ENCODE results near the gene COPS2. TPM values are rescaled to one million over a fixed set of nuclear protein-coding genes. Genes with fewer than 3 reads are reported as not detected.

The COPS2 gene
- total RNA-seq, 6 experiments from 2014 or later: 23.1 to 38.9 (median 29.5) TPM

- H3K27ac ChIP-seq: no peak overlapping the region
- H3K9me3 ChIP-seq: no peaks in the 10 kb centered on the region
- no peaks in the 10 kb centered on the region for H3K4me1 ChIP-seq
- WGBS (ENCODE audit: insufficient coverage, low coverage, low lambda C conversion rate, missing lambda C conversion rate): 74% methylated on average over 3 of the region's 3 CpGs
- ATAC-seq: no peak
- H3K36me3 ChIP-seq: peaks cover 0 to 76% (median 15%) of the 10 kb centered on the region in 4 donors
- intact Hi-C loops (cut with DNase I): no loop called here
- H3K4me3 ChIP-seq: no peak overlapping the region
- DNase-seq: no peak
- H3K27me3 ChIP-seq: no peaks in the 10 kb centered on the region
- no peak for TF ChIP-seq CTCF (IDR thresholded peaks at IDR 0.05)
- no peak for TF ChIP-seq POLR2A (IDR thresholded peaks at IDR 0.05)
Observed at GRCh38 chr15:49135911-49136310, 19.5 kb downstream of the COPS2 start.

GRCh38 chr15:49135342-49135857 lies 20.0 kb downstream of the COPS2 start:
- no peak for ATAC-seq
- Histone ChIP-seq H3K4me3 (no peak overlapping the region), H3K27me3 (no peaks in the 10 kb centered on the region), H3K4me1 (no peaks in the 10 kb centered on the region), H3K9me3 (no peaks in the 10 kb centered on the region), H3K27ac (no peak overlapping the region), H3K36me3 (peaks cover 0 to 81% (median 17%) of the 10 kb centered on the region in 4 donors)
- intact Hi-C loops (cut with DNase I): no loop called here
- no peak for DNase-seq
- TF ChIP-seq POLR2A (IDR thresholded peaks at IDR 0.05) (no peak), CTCF (IDR thresholded peaks at IDR 0.05) (no peak)
- 34% methylated on average over 2 of the region's 2 CpGs for WGBS (ENCODE audit: insufficient coverage, low coverage, low lambda C conversion rate, missing lambda C conversion rate)

GRCh38 chr15:49134683-49135341 lies 20.6 kb downstream of the COPS2 start:
- H3K36me3 ChIP-seq: peaks cover 0 to 82% (median 18%) of the 10 kb centered on the region in 4 donors

GRCh38 chr15:49131403-49131802 lies 24.0 kb downstream of the COPS2 start:
- Histone ChIP-seq H3K4me1 (no peaks in the 10 kb centered on the region), H3K4me3 (no peak overlapping the region), H3K9me3 (peaks cover 0 to 2% (median 0%) of the 10 kb centered on the region in 4 donors), H3K27ac (no peak overlapping the region), H3K36me3 (peaks cover 0 to 79% (median 18%) of the 10 kb centered on the region in 4 donors), H3K27me3 (no peaks in the 10 kb centered on the region)
- DNase-seq (no peak), ATAC-seq (no peak)
- WGBS (ENCODE audit: insufficient coverage, low coverage, low lambda C conversion rate, missing lambda C conversion rate): 78% methylated on average over 1 of the region's 3 CpGs
- intact Hi-C loops (cut with DNase I): no loop called here
- TF ChIP-seq CTCF (IDR thresholded peaks at IDR 0.05) (no peak), POLR2A (IDR thresholded peaks at IDR 0.05) (no peak)

More at GRCh38 chr15:49134683-49135341, 20.6 kb downstream of the COPS2 start:
- Histone ChIP-seq H3K9me3 (no peaks in the 10 kb centered on the region), H3K27ac (no peak overlapping the region), H3K4me1 (no peaks in the 10 kb centered on the region), H3K4me3 (no peak overlapping the region), H3K27me3 (no peaks in the 10 kb centered on the region)
- WGBS (ENCODE audit: insufficient coverage, low coverage, low lambda C conversion rate, missing lambda C conversion rate): 64% methylated on average over 5 of the region's 5 CpGs
- intact Hi-C loops (cut with DNase I): no loop called here
- TF ChIP-seq POLR2A (IDR thresholded peaks at IDR 0.05): no peak
- no peak for TF ChIP-seq CTCF (IDR thresholded peaks at IDR 0.05)
- no peak for DNase-seq
- no peak for ATAC-seq

Data from right lobe of liver (tissue), 6 donors.